ENCODE data around the gene SPTLC1.
"Not testable (repeated sequence)": the region's sequence is repeated elsewhere in the genome, so short reads cannot be mapped to it uniquely, and the experiment has no call there.

The SPTLC1 gene

GRCh38 chr9:92026206-92027002 is 88.8 kb downstream of the SPTLC1 start:
- DNase-seq, result no peak

DNA sequence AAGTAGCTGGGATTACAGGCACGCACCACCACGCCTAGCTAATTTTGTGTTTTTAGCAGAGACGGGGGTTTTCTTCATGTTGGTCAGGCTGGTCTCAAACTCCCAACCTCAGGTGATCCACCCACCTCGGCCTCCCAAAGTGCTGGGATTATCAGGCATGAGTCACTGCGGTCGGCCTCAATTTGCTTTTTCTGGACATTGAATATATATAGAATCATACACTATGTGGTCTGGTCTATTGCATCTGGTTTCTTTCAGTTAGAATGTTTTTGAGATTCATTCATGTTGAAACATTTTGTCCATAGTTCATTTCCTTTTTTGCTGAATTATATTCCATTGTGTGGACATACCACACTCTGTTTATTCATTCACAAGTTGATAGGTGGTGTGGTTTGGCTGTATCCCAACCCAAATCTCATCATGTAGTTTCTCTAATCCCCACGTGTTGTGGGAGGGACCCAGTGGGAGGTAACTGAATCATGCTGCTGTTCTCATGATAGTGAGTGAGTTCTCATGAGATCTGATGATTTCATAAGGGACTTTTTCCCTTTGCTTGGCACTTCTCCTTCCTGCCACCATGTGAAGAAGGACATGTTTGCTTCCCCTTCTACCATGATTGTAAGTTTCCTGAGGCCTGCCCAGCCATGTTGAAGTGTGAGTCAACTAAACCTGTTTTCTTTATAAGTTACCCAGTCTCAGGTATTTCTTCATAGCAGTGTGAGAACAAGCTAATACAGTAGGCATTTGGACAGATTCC is 93.2 kb downstream of the SPTLC1 start:
- DNase-seq, result peak; percentile 42

GRCh38 chr9:92019658-92020057 is 95.6 kb downstream of the SPTLC1 start:
- no peak for DNase-seq

DNA sequence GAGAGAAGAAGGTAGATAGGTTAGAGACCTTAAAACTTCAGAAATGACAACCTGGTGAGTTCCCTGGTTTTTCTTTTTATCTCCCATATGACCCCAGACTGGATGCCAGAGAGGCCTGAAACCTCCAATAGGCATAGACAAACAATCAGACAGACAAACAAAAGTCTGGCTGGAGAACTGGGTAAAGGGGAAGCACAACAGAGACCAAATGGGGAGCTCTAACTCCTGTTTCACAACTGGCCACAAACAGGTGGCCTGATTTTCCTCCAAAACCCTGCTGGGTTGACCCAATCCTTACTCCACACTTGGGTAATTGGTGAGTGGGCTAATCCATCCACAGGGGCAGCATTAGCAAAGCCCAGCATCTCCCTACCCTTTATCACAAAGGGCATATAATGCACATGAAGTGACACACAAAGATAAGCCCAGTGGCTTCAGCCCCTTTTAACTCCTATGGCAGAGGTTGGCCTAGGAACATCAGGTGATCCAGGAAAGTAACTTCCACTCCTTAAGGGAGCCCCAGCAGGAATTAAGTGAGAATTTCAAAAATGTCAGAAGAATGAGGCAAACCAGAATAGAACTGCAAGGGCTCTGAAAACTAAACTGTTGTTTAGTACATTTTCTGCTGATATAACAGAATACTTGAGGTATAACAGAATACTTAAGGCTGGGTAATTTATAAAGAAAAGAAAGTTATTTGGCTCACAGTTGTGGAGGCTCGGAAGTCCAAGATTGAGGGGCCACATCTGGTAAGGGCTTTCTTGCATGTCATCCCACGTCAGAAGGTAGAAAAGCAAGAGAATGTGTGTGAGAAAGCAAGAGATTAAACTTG is 104.3 kb downstream of the SPTLC1 start:
- peak in 1 of 2 donors; percentile 10 for DNase-seq

GRCh38 chr9:92010253-92010652 is 105.0 kb downstream of the SPTLC1 start:
- peak in 1 of 2 donors; percentile 36 for DNase-seq

DNA sequence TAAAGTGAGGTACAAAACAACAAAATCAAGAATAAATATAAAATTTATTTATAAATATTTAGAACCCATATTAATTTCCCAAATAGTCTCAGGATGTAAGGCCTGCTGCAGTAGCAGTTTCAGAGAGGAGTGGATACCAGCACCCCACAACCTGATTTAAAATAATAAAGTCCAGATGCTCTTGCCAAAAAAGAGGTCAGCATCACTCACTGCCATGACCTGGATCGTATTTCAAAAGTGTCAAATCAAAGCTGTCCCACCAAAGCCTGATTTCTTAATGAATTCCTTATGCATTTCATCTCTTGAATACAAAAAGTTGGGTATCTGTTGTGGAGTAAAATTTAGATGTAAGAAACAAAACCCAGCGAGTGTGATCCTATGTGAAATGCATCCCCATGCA is 107.2 kb downstream of the SPTLC1 start:
- no peak for DNase-seq

DNA sequence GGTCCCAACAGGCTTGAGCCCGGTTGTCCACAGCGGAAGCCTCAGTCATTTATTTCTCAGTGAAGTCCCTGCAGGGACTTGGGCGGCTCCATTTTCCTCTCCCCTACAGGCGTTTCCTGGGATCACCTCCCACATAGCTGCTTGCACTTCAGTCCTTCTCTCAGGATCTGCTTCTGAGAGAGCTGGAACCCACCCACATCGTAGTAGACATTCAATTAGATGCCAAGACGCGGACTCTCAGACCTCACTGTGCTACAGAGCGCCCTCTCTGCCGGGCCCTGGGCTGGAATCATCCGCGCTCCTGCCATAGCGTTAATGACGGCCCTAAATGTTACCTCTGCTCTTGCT is 111.2 kb downstream of the SPTLC1 start:
- DNase-seq, result no peak

- no peak for DNase-seq
These were observed 111.7 kb downstream of the SPTLC1 start for GRCh38 chr9:92003308-92004044.

DNA sequence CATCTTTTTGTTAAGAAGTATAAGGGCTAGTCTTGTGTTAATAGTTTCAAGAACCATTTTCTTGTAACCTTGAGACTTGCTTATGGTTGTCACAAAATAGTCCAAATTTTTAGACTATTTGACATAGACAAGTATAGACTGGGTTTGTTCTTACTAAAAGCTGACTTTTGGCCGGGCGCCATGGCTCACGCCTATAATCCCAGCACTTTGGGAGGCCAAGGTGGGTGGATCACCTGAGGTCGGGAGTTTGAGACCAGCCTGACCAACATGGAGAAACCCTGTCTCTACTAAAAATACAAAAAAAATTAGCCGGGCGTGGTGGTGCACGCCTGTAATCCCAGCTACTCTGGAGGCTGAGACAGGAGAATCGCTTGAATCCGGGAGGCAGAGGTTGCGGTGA is 113.3 kb downstream of the SPTLC1 start:
- DNase-seq, result not testable (repeated sequence)

DNA sequence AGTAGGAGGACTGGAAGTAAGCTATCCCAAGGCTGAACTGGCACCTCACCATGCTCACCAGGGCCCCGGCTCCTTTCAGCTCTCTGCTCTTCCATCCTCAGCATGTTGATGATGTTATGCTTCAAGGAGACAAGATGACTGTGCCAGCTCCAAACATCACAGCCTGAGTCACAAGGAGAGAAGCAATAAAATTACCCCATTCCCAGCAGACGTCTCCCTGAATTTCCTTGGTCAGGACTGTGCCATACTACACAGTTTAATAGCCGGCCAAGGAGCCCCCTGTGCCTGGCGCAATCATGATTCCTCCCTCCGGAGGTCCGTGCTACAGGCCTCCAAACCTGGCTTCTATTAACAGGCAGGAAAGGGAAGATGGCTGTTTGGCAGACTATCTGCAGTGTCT is 114.0 kb downstream of the SPTLC1 start:
- DNase-seq, result no peak

- DNase-seq, result peak; percentile 13 to 34
These were observed 120.1 kb downstream of the SPTLC1 start for GRCh38 chr9:91995000-91995655.

GRCh38 chr9:91994422-91994821 is 120.8 kb downstream of the SPTLC1 start:
- DNase-seq, result no peak

DNA sequence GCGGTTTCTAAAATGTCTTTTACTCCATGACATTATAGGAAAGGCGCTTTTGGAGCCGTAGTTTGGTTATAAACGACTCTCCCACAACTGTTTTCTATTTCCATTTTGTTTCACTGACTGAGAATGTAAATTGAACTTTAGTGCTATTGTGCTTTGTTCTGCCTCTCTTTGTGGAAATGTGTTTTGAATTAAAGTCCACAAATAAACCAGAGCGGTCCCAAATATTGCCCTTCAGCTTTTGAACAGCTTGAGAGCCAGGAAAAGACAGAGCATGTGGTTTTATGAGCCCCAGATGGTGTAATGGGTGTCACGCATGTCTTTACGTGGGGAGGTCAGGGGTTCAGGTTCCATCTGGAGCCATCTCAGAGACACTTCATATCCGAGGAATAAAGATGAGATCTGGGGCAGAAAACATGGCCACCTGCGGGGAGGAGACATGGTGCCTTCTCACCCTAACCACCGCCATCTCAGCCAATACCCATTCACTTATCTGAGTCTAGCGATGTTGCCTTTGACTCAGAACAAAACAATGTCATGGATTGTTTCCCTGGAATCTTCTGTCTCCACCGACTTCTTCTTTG is 122.7 kb downstream of the SPTLC1 start:
- DNase-seq, result no peak

GRCh38 chr9:91991721-91992341 is 123.4 kb downstream of the SPTLC1 start:
- DNase-seq, result no peak

- DNase-seq, result no peak
These were observed 129.0 kb downstream of the SPTLC1 start for GRCh38 chr9:91986248-91986647.

- DNase-seq, result no peak
These were observed 129.5 kb downstream of the SPTLC1 start for GRCh38 chr9:91985692-91986091.
